IPS DF 6.9 (cell line): Measurements from ENCODE around the gene KY.

Source experiments
- DNase-seq: peaks from one replicate; pipeline ENCODE4 v3.0.0-alpha.2; 2013; ENCODE audit warnings: low read depth, low spot score
- H3K27ac ChIP-seq: one replicate; pipeline ENCODE4 v1.5.1; 2013; ENCODE audit warnings: low read length, control low read depth
- H3K27me3 ChIP-seq: 2 replicates; pipeline ENCODE4 v1.6.1; 2013; ENCODE audit warnings: mild to moderate bottlenecking, low read length; ENCODE audit not compliant: control insufficient read depth, insufficient read depth
- H3K36me3 ChIP-seq: 2 replicates; pipeline ENCODE4 v1.6.1; 2013; ENCODE audit warnings: low read length; ENCODE audit not compliant: control insufficient read depth, insufficient read depth
- H3K4me1 ChIP-seq: 2 replicates; pipeline ENCODE4 v1.6.1; 2013; ENCODE audit warnings: low read length; ENCODE audit not compliant: control insufficient read depth, insufficient read depth
- H3K4me3 ChIP-seq: 2 replicates; pipeline ENCODE4 v1.5.1; 2013; ENCODE audit warnings: mild to moderate bottlenecking, low read length
- H3K9me3 ChIP-seq: 2 replicates; pipeline ENCODE4 v1.6.1; 2013; ENCODE audit warnings: low read length, inconsistent platforms; ENCODE audit not compliant: control insufficient read depth, insufficient read depth
- WGBS: extraction: QIAGEN DNeasy Blood & Tissue Kit; methylation state at CpG from one replicate; pipeline ENCODE4 v1.1.7; 2013; ENCODE audit warnings: mixed read lengths, missing lambda C conversion rate; ENCODE audit not compliant: insufficient read length, insufficient coverage; 5-methylcytosine and 5-hydroxymethylcytosine counted together

KY gene, protein sequence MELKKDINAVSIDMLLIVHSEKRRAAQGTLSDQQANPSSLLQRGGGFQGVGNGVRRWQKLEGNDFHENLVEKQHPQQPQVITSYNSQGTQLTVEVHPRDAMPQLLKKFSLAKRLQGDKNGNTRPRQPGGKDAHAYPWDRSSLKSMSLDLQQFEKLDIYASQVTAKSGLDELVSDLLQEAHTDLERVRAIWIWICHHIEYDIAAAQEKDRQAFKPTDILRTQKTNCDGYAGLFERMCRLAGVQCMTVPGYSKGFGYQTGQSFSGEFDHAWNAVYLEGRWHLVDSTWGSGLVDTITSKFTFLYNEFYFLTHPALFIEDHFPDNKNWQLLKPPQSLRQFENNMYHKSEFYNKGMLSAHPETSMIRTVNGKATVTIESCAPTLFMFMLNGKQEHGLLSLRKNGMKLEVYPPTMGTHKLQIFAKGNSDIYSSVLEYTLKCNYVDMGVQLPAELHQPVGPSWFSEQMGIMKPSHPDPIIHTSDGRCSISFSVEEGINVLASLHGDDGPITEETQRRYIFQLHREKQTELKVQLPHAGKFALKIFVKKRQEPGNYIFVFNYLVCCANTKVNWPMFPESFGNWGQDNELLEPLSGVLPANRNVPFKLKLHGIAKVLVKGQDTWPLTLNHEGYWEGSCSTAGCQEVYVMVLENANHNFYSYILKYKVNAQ

DNA sequence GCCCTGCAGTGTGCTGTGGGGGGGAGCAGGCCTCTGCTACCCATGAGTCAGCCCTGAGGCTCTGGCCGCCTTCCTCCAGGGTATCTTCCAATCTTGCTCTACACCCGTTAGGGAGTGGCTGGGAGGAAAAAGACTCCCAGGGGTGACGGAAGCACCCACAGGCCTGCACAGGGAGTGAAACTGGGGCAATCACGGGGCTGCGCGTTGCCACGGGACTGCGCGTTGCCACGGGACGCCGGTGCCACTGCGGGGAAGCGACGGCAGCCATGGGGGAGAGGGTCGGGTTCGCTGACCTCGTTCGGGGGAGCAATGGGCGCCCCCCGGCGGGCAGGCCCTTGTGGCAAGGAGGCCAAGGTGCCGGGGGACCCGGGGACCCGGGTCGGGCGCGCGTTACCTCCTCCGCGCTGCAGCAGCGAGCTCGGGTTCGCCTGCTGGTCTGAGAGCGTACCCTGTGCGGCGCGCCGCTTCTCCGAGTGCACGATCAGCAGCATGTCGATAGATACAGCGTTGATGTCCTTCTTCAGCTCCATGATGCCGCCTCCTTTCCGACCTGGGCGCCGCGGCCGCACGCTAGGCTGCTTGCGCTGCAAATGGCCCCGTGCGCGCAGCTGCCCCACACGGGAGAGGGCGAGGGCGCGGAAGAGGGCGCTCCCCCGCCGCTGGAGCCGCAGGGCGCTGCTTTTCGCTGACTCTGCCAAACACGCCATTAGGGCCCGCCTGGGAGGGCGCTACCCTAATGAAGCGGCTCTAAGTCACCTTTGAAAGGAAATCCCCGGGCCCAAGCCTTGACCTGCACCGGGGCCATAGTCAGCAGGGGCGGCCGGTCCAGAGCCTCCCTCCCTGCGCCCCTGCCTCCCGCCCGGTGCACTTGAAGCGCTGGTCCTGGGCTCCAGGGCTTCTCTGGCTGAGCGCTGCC, at the start of gene KY:
TSS of gene KY (minus strand) at position 592 of the 916 bp plus-strand sequence. CDS start at position 530, 62 bp downstream.
- no CpG with 5 or more reads among the region's 77 CpGs for WGBS
- Histone ChIP-seq H3K4me3 (peak within 1 kb of the TSS; percentile 30; the same call in 1 of the 2 replicates), H3K27me3 (peaks cover 68% of the 10 kb centered on the region), H3K4me1 (no peaks in the 10 kb centered on the region), H3K9me3 (no peaks in the 10 kb centered on the region), H3K27ac (no peak within 1 kb of the TSS), H3K36me3 (no peaks in the 10 kb centered on the region)
- DNase-seq, result no peak

DNA sequence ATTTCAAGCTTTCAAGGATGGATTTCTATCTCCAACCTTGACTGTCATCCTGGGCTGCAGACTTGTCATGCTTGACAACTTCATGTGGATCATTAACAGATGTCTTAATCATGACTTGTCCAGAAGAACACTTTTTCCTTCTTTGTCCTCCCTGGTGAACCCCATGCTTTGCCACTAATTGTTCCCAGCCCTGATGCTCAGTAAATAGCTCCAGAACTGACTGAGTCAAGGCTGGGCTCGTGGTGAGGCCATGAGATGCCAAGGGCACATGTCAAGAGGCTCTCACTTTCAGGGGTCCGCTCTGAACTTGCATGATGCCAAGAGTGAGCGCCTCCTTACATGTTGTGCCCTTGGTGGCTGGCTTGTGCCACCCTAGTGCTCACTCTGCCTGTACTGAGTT, 48.9 kb upstream of the KY start:
- Histone ChIP-seq H3K9me3 (no peaks in the 10 kb centered on the region), H3K4me3 (no peak overlapping the region), H3K27me3 (peaks cover 12% of the 10 kb centered on the region), H3K27ac (no peak overlapping the region), H3K36me3 (no peaks in the 10 kb centered on the region), H3K4me1 (0 out of 2 replicates have a peak, but pooled peaks cover 1% of the 10 kb centered on the region)
- no peak for DNase-seq
- no CpG with 5 or more reads among the region's 3 CpGs for WGBS

DNA sequence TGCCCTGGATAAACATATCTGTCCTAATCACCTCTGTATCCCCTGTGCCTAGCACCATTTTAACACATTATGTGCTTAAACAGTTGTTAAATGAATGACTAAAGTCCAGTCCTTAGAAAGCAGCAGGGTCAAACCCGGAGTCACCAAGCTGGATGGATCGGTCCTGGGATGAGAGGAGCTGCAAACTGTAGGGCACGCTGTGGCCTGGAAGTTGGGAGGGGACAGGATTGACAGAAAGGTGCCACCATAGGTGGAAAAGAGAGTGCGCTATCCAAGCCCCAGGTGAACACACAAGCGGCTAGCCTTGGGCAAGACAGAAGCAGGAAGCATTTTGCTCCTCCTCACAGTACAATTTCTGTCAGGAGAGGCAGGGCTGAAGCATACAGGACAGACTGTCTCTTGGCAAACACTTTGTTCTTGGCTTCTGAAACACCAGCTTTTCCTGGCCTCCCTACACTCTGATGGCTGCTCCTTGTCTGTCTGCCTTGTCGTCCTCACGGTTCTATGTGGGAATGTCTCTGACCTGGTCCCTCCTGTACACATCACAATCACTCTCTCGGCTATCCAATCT, 48.4 kb upstream of the KY start:
- Histone ChIP-seq H3K9me3 (no peaks in the 10 kb centered on the region), H3K4me3 (no peak overlapping the region), H3K36me3 (no peaks in the 10 kb centered on the region), H3K27me3 (peaks cover 12% of the 10 kb centered on the region), H3K27ac (no peak overlapping the region), H3K4me1 (peaks cover 3% of the 10 kb centered on the region; the same call in 1 of the 2 replicates)
- DNase-seq, result no peak
- WGBS, result no CpG with 5 or more reads among the region's 8 CpGs

DNA sequence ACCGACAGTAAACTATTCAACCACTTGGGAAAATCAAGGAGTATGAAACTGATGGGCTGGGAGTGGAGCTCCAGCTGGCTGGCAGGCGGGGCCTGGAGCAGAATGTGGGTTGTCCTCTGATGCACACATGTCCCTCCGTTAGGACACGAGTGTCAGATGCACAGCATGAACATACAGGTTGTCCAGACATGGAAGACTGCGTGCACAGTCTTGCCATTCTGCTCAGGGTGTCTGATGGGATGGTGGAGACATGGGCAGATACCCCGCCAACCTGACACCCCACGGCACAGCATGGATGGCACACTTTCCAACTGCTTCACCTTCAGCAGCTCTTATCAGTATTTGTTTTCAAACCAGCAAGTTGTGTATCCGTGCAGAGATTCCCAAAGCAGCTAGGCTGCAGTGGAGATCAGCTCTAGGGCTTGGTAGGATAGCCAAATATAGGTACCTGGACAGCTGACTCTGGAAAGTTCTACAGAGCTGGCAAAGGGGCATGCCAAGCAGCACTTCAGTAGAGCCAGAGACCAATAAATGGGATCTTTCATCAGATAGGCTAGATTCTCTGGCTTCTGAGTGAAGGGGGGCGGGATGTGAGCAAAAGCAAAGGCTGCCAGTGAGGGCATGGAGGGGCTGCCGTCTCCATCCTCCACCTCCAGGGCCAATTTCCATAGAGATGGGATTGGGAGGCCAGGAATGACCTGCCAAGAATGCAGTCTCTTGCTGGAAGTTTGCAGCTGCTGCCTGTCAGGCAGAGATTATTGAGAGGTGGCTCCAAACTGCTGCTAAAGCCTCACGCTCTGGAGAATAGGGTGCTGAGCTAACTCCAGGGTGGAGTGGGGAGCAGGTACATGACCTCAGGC, 47.2 kb upstream of the KY start:
- DNase-seq, result no peak
- Histone ChIP-seq H3K27ac (no peak overlapping the region), H3K36me3 (no peaks in the 10 kb centered on the region), H3K9me3 (no peaks in the 10 kb centered on the region), H3K27me3 (peaks cover 12% of the 10 kb centered on the region), H3K4me1 (peaks cover 3% of the 10 kb centered on the region; the same call in 1 of the 2 replicates), H3K4me3 (no peak overlapping the region)
- WGBS, result no CpG with 5 or more reads among the region's 11 CpGs

DNA sequence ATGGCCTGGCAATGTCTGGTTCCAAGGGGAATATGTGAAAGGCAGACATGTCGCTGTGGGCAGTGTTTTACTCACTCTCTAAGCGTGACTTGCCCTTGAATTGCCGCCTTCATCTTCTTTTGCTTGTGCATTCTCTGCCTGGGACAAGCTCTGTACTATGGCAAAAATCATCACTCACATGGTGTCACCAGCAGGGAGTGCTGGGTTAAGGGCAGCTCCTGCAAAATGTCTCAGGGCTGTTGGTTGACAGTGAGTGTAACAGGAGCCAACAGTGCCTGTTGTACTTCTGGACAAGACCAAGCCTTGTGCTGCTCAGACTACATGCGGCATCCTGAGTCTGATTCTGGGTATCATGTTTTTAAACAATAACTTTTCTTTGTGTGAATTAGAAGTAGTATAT, 45.3 kb upstream of the KY start:
- no peak for DNase-seq
- Histone ChIP-seq H3K27me3 (peaks cover 14% of the 10 kb centered on the region), H3K4me3 (no peak overlapping the region), H3K4me1 (peaks cover 3% of the 10 kb centered on the region; the same call in 1 of the 2 replicates), H3K36me3 (no peaks in the 10 kb centered on the region), H3K9me3 (no peaks in the 10 kb centered on the region), H3K27ac (no peak overlapping the region)
- no CpG with 5 or more reads among the region's 4 CpGs for WGBS

DNA sequence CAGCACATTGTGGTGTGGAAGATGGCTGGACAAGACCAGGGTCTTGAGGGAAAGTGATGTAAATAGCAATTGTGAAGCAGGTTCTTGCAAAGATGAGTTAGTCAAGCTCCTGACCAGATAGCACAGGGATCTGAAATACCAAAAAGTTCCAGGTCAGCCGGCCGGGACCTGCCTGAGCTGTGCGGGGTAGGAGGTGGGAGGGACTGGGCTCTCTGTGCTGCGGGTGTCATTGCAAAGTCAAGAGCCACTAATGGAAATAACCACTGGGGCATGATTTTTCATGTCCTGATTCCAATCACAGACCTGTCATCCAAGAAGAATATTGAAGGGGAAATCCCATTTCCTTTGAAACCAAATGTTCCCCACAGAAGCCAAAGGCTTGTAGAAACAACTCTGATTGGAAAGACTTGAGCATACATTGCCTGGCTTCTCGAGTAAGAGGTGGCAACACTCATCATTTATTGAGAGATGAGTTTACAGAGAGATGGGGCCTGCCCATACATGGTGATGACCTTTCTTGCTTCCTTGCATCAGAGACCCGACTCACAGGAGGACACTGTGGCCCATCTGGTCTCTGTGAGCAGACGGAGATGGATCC, 44.2 kb upstream of the KY start:
- WGBS, result no CpG with 5 or more reads among the region's 7 CpGs
- peaks cover 14% of the 10 kb centered on the region for H3K27me3 ChIP-seq
- H3K4me3 ChIP-seq, result no peak overlapping the region
- peaks cover 3% of the 10 kb centered on the region; the same call in 1 of the 2 replicates for H3K4me1 ChIP-seq
- no peaks in the 10 kb centered on the region for H3K36me3 ChIP-seq
- H3K27ac ChIP-seq, result no peak overlapping the region
- H3K9me3 ChIP-seq, result no peaks in the 10 kb centered on the region
- DNase-seq, result no peak

DNA sequence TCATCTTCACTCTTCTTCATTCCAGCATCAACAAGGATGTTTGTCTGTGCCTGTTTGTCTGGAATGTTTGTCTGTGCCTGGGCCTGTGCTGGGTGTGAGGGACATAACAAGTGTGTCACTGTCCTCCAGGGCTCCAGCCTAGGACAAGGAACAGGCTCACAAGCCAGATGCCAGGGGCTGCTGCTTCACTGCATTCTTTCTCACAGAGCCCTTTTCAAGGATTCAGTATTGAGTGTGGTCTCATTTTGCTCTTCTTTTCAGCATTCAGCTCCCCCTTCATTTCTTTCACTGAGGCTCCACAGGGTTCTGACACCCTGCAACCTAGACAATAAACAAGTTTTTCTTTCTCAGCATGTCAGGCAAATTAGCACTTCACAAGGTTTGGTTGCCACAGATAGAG, 43.6 kb upstream of the KY start:
- no peak overlapping the region for H3K27ac ChIP-seq
- no peak for DNase-seq
- H3K9me3 ChIP-seq, result no peaks in the 10 kb centered on the region
- peaks cover 3% of the 10 kb centered on the region; the same call in 1 of the 2 replicates for H3K4me1 ChIP-seq
- no peaks in the 10 kb centered on the region for H3K36me3 ChIP-seq
- H3K4me3 ChIP-seq, result no peak overlapping the region
- H3K27me3 ChIP-seq, result peaks cover 14% of the 10 kb centered on the region

DNA sequence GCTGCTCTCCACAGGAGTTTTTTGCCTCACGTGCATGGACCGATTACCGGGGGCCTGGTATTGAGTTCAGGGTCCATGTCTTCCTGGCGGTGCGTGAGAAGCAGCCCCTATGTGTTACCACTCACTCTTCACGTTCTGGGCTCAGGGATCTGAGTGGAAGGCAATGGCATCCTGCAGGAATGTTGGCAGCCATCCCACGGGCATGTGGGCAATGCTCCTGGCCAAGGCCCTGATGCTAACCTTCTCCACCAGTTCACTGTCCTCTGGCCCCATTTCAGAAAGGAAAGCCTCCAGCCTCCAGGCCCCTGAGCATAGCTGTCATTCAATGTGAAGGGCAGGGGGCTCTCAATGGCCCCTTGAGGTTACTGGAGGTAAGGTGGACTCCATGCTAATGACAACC, 43.0 kb upstream of the KY start:
- Histone ChIP-seq H3K27ac (no peak overlapping the region), H3K4me3 (no peak overlapping the region), H3K27me3 (peaks cover 14% of the 10 kb centered on the region), H3K36me3 (no peaks in the 10 kb centered on the region), H3K4me1 (peaks cover 3% of the 10 kb centered on the region; the same call in 1 of the 2 replicates), H3K9me3 (no peaks in the 10 kb centered on the region)
- no CpG with 5 or more reads among the region's 7 CpGs for WGBS
- DNase-seq, result no peak

DNA sequence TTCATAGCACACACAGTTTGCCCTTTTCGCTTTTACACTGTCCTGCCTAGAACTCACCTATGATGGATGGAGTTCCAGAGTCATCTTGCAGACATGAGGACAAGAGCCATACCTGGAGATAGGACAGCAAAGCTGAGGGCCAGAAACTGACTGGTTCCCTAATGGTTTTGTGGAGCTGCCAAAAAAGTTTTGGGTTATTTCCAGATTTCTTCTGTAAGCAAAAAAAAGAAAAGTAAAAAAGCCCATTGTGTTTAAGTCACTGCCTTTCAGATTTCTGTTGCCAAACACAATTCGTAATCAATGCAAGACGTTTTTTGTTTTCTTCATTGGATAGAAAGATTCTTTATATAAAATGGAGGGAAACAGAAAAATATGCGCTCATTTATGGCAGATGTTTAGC, 42.4 kb upstream of the KY start:
- no peaks in the 10 kb centered on the region for H3K9me3 ChIP-seq
- no peaks in the 10 kb centered on the region for H3K36me3 ChIP-seq
- H3K4me3 ChIP-seq, result no peak overlapping the region
- H3K27me3 ChIP-seq, result peaks cover 14% of the 10 kb centered on the region
- H3K4me1 ChIP-seq, result peaks cover 3% of the 10 kb centered on the region; the same call in 1 of the 2 replicates
- no CpG with 5 or more reads among the region's 4 CpGs for WGBS
- DNase-seq, result no peak
- no peak overlapping the region for H3K27ac ChIP-seq
